Measurements from ENCODE around the gene TSC22D1. TPM values are rescaled to one million over a fixed set of nuclear protein-coding genes. Genes with fewer than 3 reads are reported as not detected.

Gene TSC22D1
- total RNA-seq, 2 donors from 2014 or later, result 30.7 to 50.1 TPM

DNA sequence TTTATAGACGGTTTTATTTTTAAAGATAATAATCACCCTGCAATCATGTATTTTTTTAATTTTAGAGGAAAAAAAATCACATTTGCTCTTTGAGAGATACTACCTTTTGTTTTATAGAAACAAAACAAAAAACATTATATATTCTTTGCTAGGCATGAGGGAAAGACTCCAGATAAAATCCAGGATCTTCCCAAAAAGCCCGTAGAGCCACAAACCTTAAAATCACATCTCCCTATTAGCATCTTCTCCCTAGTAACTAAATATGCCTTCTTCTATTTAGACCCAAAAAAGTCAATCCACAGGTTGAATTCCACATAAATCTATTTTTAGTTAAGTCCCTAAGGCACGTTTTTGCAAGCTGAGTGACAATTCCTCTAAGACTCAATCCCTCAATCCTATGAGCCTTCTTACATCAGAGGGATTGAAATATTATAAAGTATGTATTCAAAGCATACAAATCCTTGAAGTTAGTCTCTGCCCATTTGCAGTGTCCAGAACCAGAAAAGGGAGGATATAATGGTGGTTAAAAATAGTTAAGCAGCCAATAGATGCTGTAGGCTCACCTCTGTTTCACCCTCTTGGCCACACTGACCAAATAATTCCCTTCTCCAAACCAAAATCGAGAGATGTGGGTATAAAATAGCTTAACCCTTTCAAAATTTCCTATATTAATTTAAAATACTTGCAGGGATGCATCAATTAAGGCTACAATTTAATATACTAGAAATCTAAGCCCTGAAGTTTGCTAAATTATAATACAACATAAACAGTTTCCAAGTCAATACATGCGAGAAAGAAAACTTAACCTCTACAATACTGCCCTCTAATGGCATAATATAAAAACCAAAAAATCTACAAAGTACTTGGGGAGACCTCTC lies 138.5 kb downstream of the TSC22D1 start:
- Histone ChIP-seq H3K4me3 (peak overlapping the region; percentile 42 to 44), H3K36me3 (replicated peaks in 1 of 2; ENCODE audit: insufficient read depth in 1 of 2, low read depth in 2 of 2) (no peaks in the 10 kb centered on the region), H3K4me1 (peaks cover 19% of the 10 kb centered on the region), H3K9me3 (no peaks in the 10 kb centered on the region), H3K27me3 (no peaks in the 10 kb centered on the region), H3K27ac (peak overlapping the region; percentile 71 to 98 (median 94))
- no peak for DNase-seq
- no peak for ATAC-seq
- intact Hi-C loops (cut with DNase I), result no loop called here
- TF ChIP-seq, protein P1, sequence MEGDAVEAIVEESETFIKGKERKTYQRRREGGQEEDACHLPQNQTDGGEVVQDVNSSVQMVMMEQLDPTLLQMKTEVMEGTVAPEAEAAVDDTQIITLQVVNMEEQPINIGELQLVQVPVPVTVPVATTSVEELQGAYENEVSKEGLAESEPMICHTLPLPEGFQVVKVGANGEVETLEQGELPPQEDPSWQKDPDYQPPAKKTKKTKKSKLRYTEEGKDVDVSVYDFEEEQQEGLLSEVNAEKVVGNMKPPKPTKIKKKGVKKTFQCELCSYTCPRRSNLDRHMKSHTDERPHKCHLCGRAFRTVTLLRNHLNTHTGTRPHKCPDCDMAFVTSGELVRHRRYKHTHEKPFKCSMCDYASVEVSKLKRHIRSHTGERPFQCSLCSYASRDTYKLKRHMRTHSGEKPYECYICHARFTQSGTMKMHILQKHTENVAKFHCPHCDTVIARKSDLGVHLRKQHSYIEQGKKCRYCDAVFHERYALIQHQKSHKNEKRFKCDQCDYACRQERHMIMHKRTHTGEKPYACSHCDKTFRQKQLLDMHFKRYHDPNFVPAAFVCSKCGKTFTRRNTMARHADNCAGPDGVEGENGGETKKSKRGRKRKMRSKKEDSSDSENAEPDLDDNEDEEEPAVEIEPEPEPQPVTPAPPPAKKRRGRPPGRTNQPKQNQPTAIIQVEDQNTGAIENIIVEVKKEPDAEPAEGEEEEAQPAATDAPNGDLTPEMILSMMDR (IDR thresholded peaks at IDR 0.05), result peak; percentile 10 to 74 (median 64)
- no peak for TF ChIP-seq POLR2A (IDR thresholded peaks at IDR 0.05)
- 1 to 2% methylated on average over 5 of the region's 5 CpGs for WGBS, 2 donors

DNA sequence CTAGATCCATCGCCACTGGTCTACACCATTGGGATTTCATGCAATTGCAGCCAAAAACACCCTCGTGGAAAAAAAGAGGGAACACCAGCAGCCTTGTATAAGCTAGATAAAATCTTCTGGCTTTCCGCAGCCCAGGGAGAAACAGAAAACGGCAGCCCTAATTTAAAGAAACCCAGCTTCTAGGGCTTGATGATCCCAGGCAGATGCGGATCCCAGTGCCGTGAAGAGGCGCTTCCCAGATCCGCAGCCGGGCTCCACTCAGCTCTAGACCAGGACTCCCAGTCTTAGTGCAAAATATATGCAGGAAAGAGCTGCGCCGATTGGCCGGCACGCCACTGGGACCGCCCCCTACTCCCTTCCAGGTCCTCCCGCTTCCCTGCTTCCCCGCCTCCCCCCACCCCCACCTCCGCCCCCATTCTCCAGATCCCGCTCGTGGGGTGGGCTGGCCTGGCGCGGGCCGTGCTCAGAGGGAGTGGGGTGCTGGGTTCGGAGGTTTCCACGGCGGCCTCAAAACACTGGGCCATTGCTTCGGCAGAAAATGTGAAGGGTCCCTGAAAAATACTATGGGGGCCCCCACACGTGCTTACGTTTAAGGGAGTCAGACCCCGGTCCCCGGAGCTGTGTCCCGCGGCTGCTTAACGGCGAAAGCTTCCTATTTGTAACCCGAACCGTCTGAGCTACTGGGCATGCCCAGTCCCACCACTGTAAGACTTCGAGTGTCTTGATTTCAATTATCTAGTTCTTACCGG lies 139.4 kb downstream of the TSC22D1 start:
- Histone ChIP-seq H3K4me1 (peaks cover 19% of the 10 kb centered on the region), H3K36me3 (replicated peaks in 1 of 2; ENCODE audit: insufficient read depth in 1 of 2, low read depth in 2 of 2) (no peaks in the 10 kb centered on the region), H3K9me3 (no peaks in the 10 kb centered on the region), H3K27me3 (no peaks in the 10 kb centered on the region), H3K4me3 (peak overlapping the region; percentile 42 to 44), H3K27ac (peak overlapping the region; percentile 71 to 98 (median 94))
- peak; percentile 93 to 98 (median 95) for DNase-seq
- 0 to 1% methylated on average over 33 to 38 of the region's 38 CpGs for WGBS, 2 donors
- intact Hi-C loops (cut with DNase I), result no loop called here
- ATAC-seq, result peak; percentile 82
- peak; percentile 94 to 99 (median 99) for TF ChIP-seq POLR2A (IDR thresholded peaks at IDR 0.05)
- TF ChIP-seq, protein P1 (IDR thresholded peaks at IDR 0.05), result no peak

DNA sequence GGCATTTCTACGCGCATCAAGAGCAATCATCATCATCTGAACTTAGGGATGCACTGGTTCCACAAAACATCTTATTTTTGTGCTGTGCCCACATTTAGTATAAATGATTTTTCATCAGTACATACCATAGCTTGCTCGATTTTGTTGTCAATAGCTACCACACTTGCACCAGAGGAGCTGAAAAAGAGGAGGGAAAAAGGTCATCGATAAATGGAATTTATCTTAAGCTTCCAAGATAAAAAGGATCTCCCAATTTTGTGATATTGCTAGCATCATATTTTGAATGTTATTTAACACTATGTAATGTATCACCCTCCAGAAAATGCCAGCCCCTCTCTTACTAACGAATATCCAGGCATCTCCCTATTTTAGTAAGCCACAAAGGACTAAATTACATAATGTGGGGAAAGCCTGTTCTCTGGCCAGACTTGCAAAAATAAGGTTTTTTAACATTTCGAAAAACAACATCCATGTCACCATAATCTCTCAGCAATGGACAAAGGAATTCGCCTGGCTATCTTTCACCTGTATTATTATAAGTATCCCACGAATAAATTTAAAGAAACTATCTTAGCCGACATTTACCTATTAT lies 140.1 kb downstream of the TSC22D1 start:
- WGBS, 2 donors, result 0 to 3% methylated on average over 9 of the region's 9 CpGs
- TF ChIP-seq, protein P1 (IDR thresholded peaks at IDR 0.05), result no peak
- TF ChIP-seq POLR2A (IDR thresholded peaks at IDR 0.05), result no peak
- no peak for ATAC-seq
- peak overlapping the region; percentile 2 to 42 for H3K4me3 ChIP-seq
- intact Hi-C loops (cut with DNase I), result no loop called here
- H3K27ac ChIP-seq, result peak overlapping the region; percentile 94 to 98 (median 96)
- no peak for DNase-seq
- peaks cover 23% of the 10 kb centered on the region for H3K4me1 ChIP-seq
- no peaks in the 10 kb centered on the region for H3K27me3 ChIP-seq
- no peaks in the 10 kb centered on the region for H3K36me3 ChIP-seq (replicated peaks in 1 of 2; ENCODE audit: insufficient read depth in 1 of 2, low read depth in 2 of 2)
- H3K9me3 ChIP-seq, result no peaks in the 10 kb centered on the region

DNA sequence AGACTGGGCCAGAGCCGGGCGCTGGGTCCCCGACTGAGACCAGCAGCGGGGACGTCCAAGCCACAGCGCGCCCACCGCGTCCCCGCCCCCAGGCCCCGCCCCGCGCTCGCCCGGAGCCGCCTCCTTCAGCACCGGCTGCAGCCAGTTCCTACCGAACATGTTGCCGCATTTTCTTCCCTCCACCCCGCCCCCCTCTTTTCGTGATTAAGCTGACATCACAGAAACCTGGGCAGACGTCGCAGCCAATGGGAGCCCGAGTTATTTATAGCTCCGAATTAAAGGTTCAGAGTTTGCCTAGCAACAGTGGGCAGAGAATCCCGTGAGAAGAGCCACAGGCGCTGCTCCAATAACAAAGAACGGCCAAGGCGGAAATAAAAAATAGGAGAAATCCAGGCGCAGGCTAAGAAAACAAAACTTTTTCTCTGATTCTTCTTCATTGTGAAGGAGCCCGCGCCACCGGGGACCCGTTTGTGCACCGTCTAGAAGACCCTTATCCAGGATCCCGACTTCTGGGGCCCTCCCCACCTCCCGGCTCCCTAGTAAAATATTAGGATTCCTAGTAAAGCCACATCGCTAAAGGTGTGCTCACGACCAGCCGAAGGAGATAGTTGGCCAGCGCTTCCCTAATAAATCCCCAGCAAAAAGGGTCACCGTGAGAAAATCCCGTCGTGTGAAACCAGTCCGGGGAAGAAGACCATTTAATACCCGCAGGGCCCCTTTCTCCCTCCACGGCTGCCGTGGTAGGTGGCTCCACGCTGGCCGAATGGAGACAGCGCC lies 140.8 kb downstream of the TSC22D1 start:
- peak; percentile 52 to 94 (median 90) for TF ChIP-seq POLR2A (IDR thresholded peaks at IDR 0.05)
- TF ChIP-seq, protein P1 (IDR thresholded peaks at IDR 0.05), result no peak
- peaks cover 26% of the 10 kb centered on the region for H3K4me1 ChIP-seq
- 0% methylated on average over 33 to 51 of the region's 51 CpGs for WGBS, 2 donors

More for the DNA sequence above, 140.8 kb downstream of the TSC22D1 start:
- H3K9me3 ChIP-seq, result no peaks in the 10 kb centered on the region
- peak overlapping the region; percentile 2 to 42 for H3K4me3 ChIP-seq
- intact Hi-C loops (cut with DNase I), result no loop called here
- H3K27me3 ChIP-seq, result no peaks in the 10 kb centered on the region
- peak; percentile 87 for ATAC-seq
- DNase-seq, result peak; percentile 98 to 100 (median 99)
- H3K36me3 ChIP-seq (replicated peaks in 1 of 2; ENCODE audit: insufficient read depth in 1 of 2, low read depth in 2 of 2), result no peaks in the 10 kb centered on the region
- peak overlapping the region; percentile 94 to 98 (median 96) for H3K27ac ChIP-seq
